HUDEP-2 (cell line): ENCODE measurements around the gene C11orf24.
A peak's percentile ranks its signal among the peaks of the same experiment; 100 is the strongest.
"Not testable (repeated sequence)": the region's sequence is repeated elsewhere in the genome, so short reads cannot be mapped to it uniquely, and the experiment has no call there.

Source experiments
- DNase-seq, 76 experiments: peaks; one replicate each; lab custom pipeline; 2025; ENCODE audit not compliant: unreplicated experiment in 76 of 76; lab: John Stamatoyannopoulos, UW

Gene C11orf24

GRCh38 chr11:68257477-68258362 is 14.1 kb downstream of the C11orf24 start:
- peak; percentile 25 to 96 (median 88) for DNase-seq

GRCh38 chr11:68256331-68256741 is 15.4 kb downstream of the C11orf24 start:
- no peak for DNase-seq

GRCh38 chr11:68255526-68255925 is 16.2 kb downstream of the C11orf24 start:
- DNase-seq = no peak

- no peak for DNase-seq
These were observed 17.4 kb downstream of the C11orf24 start for GRCh38 chr11:68254421-68254820.

- DNase-seq = no peak
These were observed 20.0 kb downstream of the C11orf24 start for GRCh38 chr11:68251765-68252164.

- DNase-seq = peak in 14 of 76 experiments; percentile 4 to 49 (median 16)
These were observed 26.9 kb downstream of the C11orf24 start for GRCh38 chr11:68244912-68245311.

- DNase-seq = not testable (repeated sequence)
These were observed 27.9 kb downstream of the C11orf24 start for GRCh38 chr11:68243847-68244246.

- DNase-seq = no peak
These were observed 29.2 kb downstream of the C11orf24 start for GRCh38 chr11:68242616-68243015.

GRCh38 chr11:68231621-68232020 is 40.2 kb downstream of the C11orf24 start:
- DNase-seq = peak in 6 of 76 experiments; percentile 6 to 41 (median 21)

GRCh38 chr11:68229601-68230000 is 42.2 kb downstream of the C11orf24 start:
- no peak for DNase-seq

GRCh38 chr11:68226421-68226820 is 45.4 kb downstream of the C11orf24 start:
- no peak for DNase-seq

- DNase-seq = no peak
These were observed 47.2 kb downstream of the C11orf24 start for GRCh38 chr11:68224606-68225005.

GRCh38 chr11:68223275-68223674 is 48.5 kb downstream of the C11orf24 start:
- no peak for DNase-seq

GRCh38 chr11:68221406-68221805 is 50.4 kb downstream of the C11orf24 start:
- DNase-seq = no peak

- no peak for DNase-seq
These were observed 55.4 kb downstream of the C11orf24 start for GRCh38 chr11:68216171-68216938.

GRCh38 chr11:68215524-68216170 is 56.1 kb downstream of the C11orf24 start:
- DNase-seq = no peak

GRCh38 chr11:68215087-68215445 is 56.7 kb downstream of the C11orf24 start:
- peak in 24 of 76 experiments; percentile 2 to 42 (median 20) for DNase-seq

- no peak for DNase-seq
These were observed 57.3 kb downstream of the C11orf24 start for GRCh38 chr11:68214173-68215086.

- peak in 73 of 76 experiments; percentile 31 to 94 (median 78) for DNase-seq
These were observed 58.1 kb downstream of the C11orf24 start for GRCh38 chr11:68213555-68214172.

GRCh38 chr11:68213135-68213515 is 58.6 kb downstream of the C11orf24 start, which contains the start of gene KMT5B:
TSS of gene KMT5B (minus strand) at chr11:68213296. CDS start at chr11:68190076, 23,220 bp downstream.
- peak in 36 of 76 experiments; percentile 8 to 71 (median 44) for DNase-seq
